22Rv1 (cell line): Measurements from ENCODE around the gene ALG14.
A peak's percentile ranks its signal among the peaks of the same experiment; 100 is the strongest.

Experiments used
- H3K27ac ChIP-seq: fragments of 450-650 bp; 2 replicates; pipeline ENCODE4 v1.5.1; 2017
- ZFX ChIP-seq: fragments of 450-650 bp; IDR thresholded peaks from 2 replicates; pipeline ENCODE4 v1.6.1; 2017; ENCODE audit warnings: antibody characterized with exemption, borderline replicate concordance
- TF ChIP-seq, protein P1 (sequence below): fragments of 450-650 bp; IDR thresholded peaks from 2 replicates; pipeline ENCODE4 v1.5.1; 2017; ENCODE audit warnings: mild to moderate bottlenecking

Gene ALG14

GRCh38 chr1:95086949-95087533 lies 14.3 kb upstream of the ALG14 start:
- TF ChIP-seq, protein P1, sequence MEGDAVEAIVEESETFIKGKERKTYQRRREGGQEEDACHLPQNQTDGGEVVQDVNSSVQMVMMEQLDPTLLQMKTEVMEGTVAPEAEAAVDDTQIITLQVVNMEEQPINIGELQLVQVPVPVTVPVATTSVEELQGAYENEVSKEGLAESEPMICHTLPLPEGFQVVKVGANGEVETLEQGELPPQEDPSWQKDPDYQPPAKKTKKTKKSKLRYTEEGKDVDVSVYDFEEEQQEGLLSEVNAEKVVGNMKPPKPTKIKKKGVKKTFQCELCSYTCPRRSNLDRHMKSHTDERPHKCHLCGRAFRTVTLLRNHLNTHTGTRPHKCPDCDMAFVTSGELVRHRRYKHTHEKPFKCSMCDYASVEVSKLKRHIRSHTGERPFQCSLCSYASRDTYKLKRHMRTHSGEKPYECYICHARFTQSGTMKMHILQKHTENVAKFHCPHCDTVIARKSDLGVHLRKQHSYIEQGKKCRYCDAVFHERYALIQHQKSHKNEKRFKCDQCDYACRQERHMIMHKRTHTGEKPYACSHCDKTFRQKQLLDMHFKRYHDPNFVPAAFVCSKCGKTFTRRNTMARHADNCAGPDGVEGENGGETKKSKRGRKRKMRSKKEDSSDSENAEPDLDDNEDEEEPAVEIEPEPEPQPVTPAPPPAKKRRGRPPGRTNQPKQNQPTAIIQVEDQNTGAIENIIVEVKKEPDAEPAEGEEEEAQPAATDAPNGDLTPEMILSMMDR = no peak
- TF ChIP-seq ZFX = no peak
- no peak overlapping the region for H3K27ac ChIP-seq

DNA sequence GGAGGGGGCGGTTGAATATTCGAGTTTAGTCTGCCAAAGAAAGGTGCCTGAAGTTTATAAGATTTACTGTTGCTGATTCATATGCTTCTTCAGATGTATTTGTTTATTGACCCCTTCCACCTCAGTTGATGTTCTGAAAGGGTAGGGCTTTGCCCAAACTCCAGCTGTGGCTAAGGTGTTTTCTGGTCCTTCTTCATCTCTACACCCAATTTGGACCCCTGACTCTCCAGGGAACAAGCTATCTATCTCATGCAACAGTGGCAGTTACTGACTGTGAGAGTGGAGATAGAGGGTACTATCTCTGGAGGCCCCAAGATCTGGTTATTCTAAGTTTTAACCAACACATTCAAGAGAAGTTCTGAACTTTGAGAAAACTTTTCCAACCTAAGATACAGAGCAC lies 12.6 kb upstream of the ALG14 start:
- TF ChIP-seq, protein P1 = no peak
- no peak for TF ChIP-seq ZFX
- no peak overlapping the region for H3K27ac ChIP-seq

GRCh38 chr1:95084317-95085176 lies 11.8 kb upstream of the ALG14 start:
- TF ChIP-seq ZFX = no peak
- TF ChIP-seq, protein P1 = peak; percentile 82
- no peak overlapping the region for H3K27ac ChIP-seq

- no peak for TF ChIP-seq ZFX
- TF ChIP-seq, protein P1 = no peak
- H3K27ac ChIP-seq = no peak overlapping the region
These were observed 8.1 kb upstream of the ALG14 start for GRCh38 chr1:95080879-95081278.

GRCh38 chr1:95080446-95080845 lies 7.7 kb upstream of the ALG14 start:
- no peak overlapping the region for H3K27ac ChIP-seq
- TF ChIP-seq, protein P1 = no peak
- TF ChIP-seq ZFX = no peak

- TF ChIP-seq, protein P1 = no peak
- TF ChIP-seq ZFX = no peak
- H3K27ac ChIP-seq = no peak overlapping the region
These were observed 3.3 kb upstream of the ALG14 start for GRCh38 chr1:95076034-95076433.

- TF ChIP-seq, protein P1 = no peak
- TF ChIP-seq ZFX = no peak
- peak overlapping the region; percentile 88 for H3K27ac ChIP-seq
These were observed 695 bp upstream of the ALG14 start for GRCh38 chr1:95073446-95073845.
